Esophagus muscularis mucosa (tissue), 4 donors: Measurements from ENCODE around the gene CENPP. TPM values are rescaled to one million over a fixed set of nuclear protein-coding genes. Genes with fewer than 3 reads are reported as not detected.

Experiments
- DNase-seq: peaks from one replicate; pipeline ENCODE4 v3.0.0-alpha.2; 2017; ENCODE audit errors: extremely low spot score
- H3K27ac ChIP-seq, 4 donors: fragments of 200-600 bp; sonication (generic); replicated peaks in 1 of 4; 1 replicate in 3 of 4; 2 replicates in 1 of 4; pipeline ENCODE4 v1.5.1; 2016 to 2019; ENCODE audit warnings: mild to moderate bottlenecking in 1 of 4
- H3K27me3 ChIP-seq, 4 donors: fragments of 200-600 bp; sonication (generic); one replicate each; pipeline versions ENCODE4 v1.5.1 to v1.6.0; 2016 to 2019
- H3K36me3 ChIP-seq, 4 donors: fragments of 200-600 bp; sonication (generic); one replicate each; pipeline ENCODE4 v1.5.1; 2016 to 2019
- H3K4me1 ChIP-seq, 4 donors: fragments of 200-600 bp; sonication (generic); one replicate each; pipeline ENCODE4 v1.5.1; 2016 to 2019
- H3K4me3 ChIP-seq, 4 donors: fragments of 200-600 bp; sonication (generic); 1 replicate in 2 of 4; 2 replicates in 2 of 4; pipeline ENCODE4 v1.5.1; 2016 to 2019; ENCODE audit warnings: mild to moderate bottlenecking in 4 of 4, moderate library complexity in 1 of 4
- H3K9me3 ChIP-seq, 4 donors: fragments of 200-600 bp; sonication (generic); 1 replicate in 3 of 4; 2 replicates in 1 of 4; pipeline ENCODE4 v1.5.1; 2016 to 2019
- CTCF ChIP-seq, 3 experiments: fragments of 200-600 bp in 2 of 3; fragments of 450-650 bp in 1 of 3; sonication (generic) in 2 of 3; IDR thresholded peaks; one replicate each; pipeline ENCODE4 v1.5.1; 2017 to 2019; ENCODE audit warnings: antibody characterized with exemption in 3 of 3, mild to moderate bottlenecking in 2 of 3, moderate library complexity in 1 of 3
- EP300 ChIP-seq: sonication (generic); formaldehyde crosslinking; IDR thresholded peaks from one replicate; pipeline ENCODE4 v1.6.1; 2017; ENCODE audit warnings: antibody characterized with exemption
- POLR2A ChIP-seq: fragments of 450-650 bp; IDR thresholded peaks from one replicate; pipeline ENCODE4 v1.6.1; 2017; ENCODE audit warnings: antibody characterized with exemption, moderate library complexity, mild to moderate bottlenecking, low read depth
- POLR2AphosphoS5 ChIP-seq, 2 donors: sonication (generic); formaldehyde crosslinking; IDR thresholded peaks; one replicate each; pipeline ENCODE4 v1.6.1; 2017; ENCODE audit warnings: antibody characterized with exemption in 2 of 2
- WGBS: methylation state at CpG from one replicate; pipeline ENCODE4 v1.1.5; 2018; 5-methylcytosine and 5-hydroxymethylcytosine counted together
- intact Hi-C: fragments of 100-400 bp; cut with DNase I; formaldehyde crosslinking; loops from one replicate; pipeline ENCODE4 v1.15.1; 2023
- total RNA-seq, 4 donors: library from RNA; depleted of rRNA; stranded (reverse); fragments of >200 nt; gene quantifications; one replicate each; pipeline versions ENCODE4 v1.1.0 to v1.2.1, GENCODE V29; 2016

CENPP gene
- total RNA-seq, 4 donors from 2014 or later = 1.0 to 5.8 (median 2.0) TPM

GRCh38 chr9:92289708-92290390 lies 35.9 kb upstream of the CENPP start:
- Histone ChIP-seq H3K4me3 (no peak overlapping the region), H3K36me3 (peaks cover 0 to 40% (median 19%) of the 10 kb centered on the region in 4 donors), H3K9me3 (no peaks in the 10 kb centered on the region), H3K27ac (no peak overlapping the region), H3K4me1 (peaks cover 11 to 31% (median 28%) of the 10 kb centered on the region in 4 donors), H3K27me3 (no peaks in the 10 kb centered on the region)
- WGBS = 92% methylated on average over 5 of the region's 5 CpGs
- no peak for TF ChIP-seq CTCF (IDR thresholded peaks at IDR 0.05)
- TF ChIP-seq EP300 = no peak
- TF ChIP-seq POLR2AphosphoS5 (IDR thresholded peaks at IDR 0.05) = no peak
- TF ChIP-seq POLR2A = no peak
- intact Hi-C loops = loop anchor here (5.0 kb wide), 1 partner anchor 158 kb away; no protein-coding TSS in a partner anchor
- DNase-seq = no peak

- intact Hi-C loops = loop anchor here (5.0 kb wide), 1 partner anchor 159 kb away; no protein-coding TSS in a partner anchor
- no peaks in the 10 kb centered on the region for H3K9me3 ChIP-seq
- TF ChIP-seq POLR2A (no peak), POLR2AphosphoS5 (IDR thresholded peaks at IDR 0.05) (no peak), CTCF (IDR thresholded peaks at IDR 0.05) (no peak), EP300 (no peak)
- H3K27ac ChIP-seq = no peak overlapping the region
- peaks cover 0 to 29% (median 11%) of the 10 kb centered on the region in 4 donors for H3K36me3 ChIP-seq
- H3K4me3 ChIP-seq = no peak overlapping the region
- no peak for DNase-seq
- H3K27me3 ChIP-seq = no peaks in the 10 kb centered on the region
- peaks cover 11 to 34% (median 30%) of the 10 kb centered on the region in 4 donors for H3K4me1 ChIP-seq
- 89% methylated on average over 1 of the region's 1 CpG for WGBS
Observed at GRCh38 chr9:92290785-92291429, 34.8 kb upstream of the CENPP start.

- WGBS = 97% methylated on average over 2 of the region's 2 CpGs
- DNase-seq = no peak
- TF ChIP-seq EP300 = no peak
- no peak for TF ChIP-seq POLR2A
- TF ChIP-seq CTCF (IDR thresholded peaks at IDR 0.05) = no peak
- no peak for TF ChIP-seq POLR2AphosphoS5 (IDR thresholded peaks at IDR 0.05)
- H3K4me3 ChIP-seq = no peak overlapping the region
- no peak overlapping the region for H3K27ac ChIP-seq
- no peaks in the 10 kb centered on the region for H3K9me3 ChIP-seq
- peaks cover 0 to 25% (median 8%) of the 10 kb centered on the region in 4 donors for H3K36me3 ChIP-seq
- no peaks in the 10 kb centered on the region for H3K27me3 ChIP-seq
- intact Hi-C loops = loop anchor here (5.0 kb wide), 1 partner anchor 159 kb away; no protein-coding TSS in a partner anchor
- peaks cover 11 to 34% (median 30%) of the 10 kb centered on the region in 4 donors for H3K4me1 ChIP-seq
Observed at GRCh38 chr9:92291577-92291976, 34.2 kb upstream of the CENPP start.

GRCh38 chr9:92292338-92293074 lies 33.2 kb upstream of the CENPP start:
- H3K27ac ChIP-seq = peak overlapping the region; percentile 70 to 87 (median 75)
- H3K27me3 ChIP-seq = no peaks in the 10 kb centered on the region
- peaks cover 11 to 34% (median 30%) of the 10 kb centered on the region in 4 donors for H3K4me1 ChIP-seq
- no peaks in the 10 kb centered on the region for H3K9me3 ChIP-seq
- intact Hi-C loops = loop anchor here (5.0 kb wide), 1 partner anchor 160 kb away; no protein-coding TSS in a partner anchor
- H3K4me3 ChIP-seq = peak overlapping the region; percentile 71 to 86 (median 74)
- TF ChIP-seq POLR2A (no peak), EP300 (no peak), POLR2AphosphoS5 (IDR thresholded peaks at IDR 0.05) (no peak), CTCF (IDR thresholded peaks at IDR 0.05) (no peak)
- H3K36me3 ChIP-seq = peaks cover 2 to 25% (median 12%) of the 10 kb centered on the region in 4 donors
- WGBS = 64% methylated on average over 6 of the region's 8 CpGs
- DNase-seq = no peak
